IMR-90 (cell line): ENCODE measurements around the gene CCL4. TPM values are rescaled to one million over a fixed set of nuclear protein-coding genes. Genes with fewer than 3 reads are reported as not detected.

ENCODE experiments used
- ATAC-seq: fragments of 200-7000 bp; cut with Tn5 transposase; 2 replicates; pipeline ENCODE4 v1.9.1; 2020; ENCODE audit warnings: low read depth, mild to moderate bottlenecking, moderate library complexity
- BruUV-seq: library from RNA; stranded (reverse); fragments of 400-500 nt; replicated peaks from 2 replicates; lab custom pipeline; 2021; lab: Mats Ljungman, UMichigan
- CTCF ChIA-PET: fragments of 300-600 bp; formaldehyde crosslinking; extraction: SDS; loops from one replicate; lab custom pipeline; 2021; ENCODE audit warnings: antibody characterized with exemption; lab: Yijun Ruan, JAX
- POLR2A ChIA-PET: fragments of 300-600 bp; sonication (Branson Sonifier 250); formaldehyde crosslinking; loops from one replicate; lab custom pipeline; 2022; ENCODE audit warnings: antibody characterized with exemption; ENCODE audit not compliant: unreplicated experiment; lab: Charles Lee
- DNase-seq: peaks from one replicate; pipeline ENCODE4 v3.0.0; 2013
- H2AFZ ChIP-seq: replicated peaks from 2 replicates; pipeline ENCODE3; 2013; ENCODE audit warnings: low read length, mild to moderate bottlenecking; ENCODE audit not compliant: poor library complexity
- H2AK5ac ChIP-seq: 2 replicates; pipeline ENCODE4 v1.6.1; 2013; ENCODE audit warnings: low read depth, low read length, inconsistent platforms
- H2AK9ac ChIP-seq: replicated peaks from 2 replicates; pipeline ENCODE3; 2013; ENCODE audit warnings: mild to moderate bottlenecking, low read depth, low read length, moderate library complexity; ENCODE audit not compliant: poor library complexity
- H2BK120ac ChIP-seq: 2 replicates; pipeline ENCODE4 v1.6.1; 2013; ENCODE audit warnings: low read depth, low read length, inconsistent platforms
- H2BK15ac ChIP-seq: 3 replicates; pipeline ENCODE4 v1.6.1; 2013; ENCODE audit warnings: low read depth, low read length, inconsistent platforms
- H2BK20ac ChIP-seq: 2 replicates; pipeline ENCODE4 v1.6.1; 2013; ENCODE audit warnings: low read depth, mild to moderate bottlenecking, inconsistent platforms, low read length, moderate library complexity
- H2BK5ac ChIP-seq: 2 replicates; pipeline ENCODE4 v1.6.1; 2013; ENCODE audit warnings: mild to moderate bottlenecking, low read depth, low read length, inconsistent platforms; ENCODE audit not compliant: poor library complexity, severe bottlenecking
- H3K14ac ChIP-seq: replicated peaks from 2 replicates; pipeline ENCODE4 v1.6.1; 2013; ENCODE audit warnings: low read depth, low read length, inconsistent platforms
- H3K18ac ChIP-seq: 2 replicates; pipeline ENCODE4 v1.6.1; 2013; ENCODE audit warnings: low read depth, low read length, control low read depth
- H3K23ac ChIP-seq: 2 replicates; pipeline ENCODE4 v1.6.1; 2013; ENCODE audit warnings: low read depth, low read length, inconsistent platforms
- H3K27ac ChIP-seq: 2 replicates; pipeline ENCODE4 v1.5.1; 2013; ENCODE audit warnings: mild to moderate bottlenecking, control low read depth, low read length; ENCODE audit not compliant: insufficient read depth
- H3K27me3 ChIP-seq: 2 replicates; pipeline ENCODE4 v1.6.1; 2013; ENCODE audit warnings: low read length; ENCODE audit not compliant: control insufficient read depth, insufficient read depth
- H3K36me3 ChIP-seq: 2 replicates; pipeline ENCODE4 v1.6.1; 2013; ENCODE audit warnings: low read length, mixed read lengths; ENCODE audit not compliant: control insufficient read depth, insufficient read depth
- H3K4ac ChIP-seq: 2 replicates; pipeline ENCODE4 v1.6.1; 2013; ENCODE audit warnings: low read depth, low read length, inconsistent platforms
- H3K4me1 ChIP-seq: 2 replicates; pipeline ENCODE4 v1.6.1; 2013; ENCODE audit warnings: low read length, mixed read lengths; ENCODE audit not compliant: control insufficient read depth, insufficient read depth
- H3K4me2 ChIP-seq: 2 replicates; pipeline ENCODE4 v1.6.1; 2013; ENCODE audit warnings: low read depth, mild to moderate bottlenecking, control low read depth, low read length, moderate library complexity
- H3K4me3 ChIP-seq: 2 replicates; pipeline ENCODE4 v1.5.1; 2013; ENCODE audit warnings: low read depth, mild to moderate bottlenecking, control low read depth, low read length, moderate library complexity; ENCODE audit not compliant: insufficient read depth
- H3K56ac ChIP-seq: 2 replicates; pipeline ENCODE4 v1.6.1; 2013; ENCODE audit warnings: low read length, inconsistent platforms; ENCODE audit not compliant: insufficient read depth; ENCODE audit errors: extremely low read depth
- H3K79me1 ChIP-seq, 2 experiments: 2 replicates each; pipeline ENCODE4 v1.6.1; 2013; ENCODE audit warnings: low read length in 2 of 2, inconsistent platforms in 1 of 2, low read depth in 1 of 2
- H3K9ac ChIP-seq: 2 replicates; pipeline ENCODE4 v1.6.1; 2013; ENCODE audit warnings: low read depth, low read length, control low read depth
- H3K9me1 ChIP-seq: 2 replicates; pipeline ENCODE4 v1.6.1; 2013; ENCODE audit warnings: low read length, inconsistent platforms; ENCODE audit not compliant: insufficient read depth
- H3K9me3 ChIP-seq: 2 replicates; pipeline ENCODE4 v1.6.1; 2013; ENCODE audit warnings: low read length; ENCODE audit not compliant: control insufficient read depth, insufficient read depth
- H4K20me1 ChIP-seq: 2 replicates; pipeline ENCODE4 v1.6.1; 2013; ENCODE audit warnings: low read length, inconsistent platforms; ENCODE audit not compliant: insufficient read depth
- H4K5ac ChIP-seq: 2 replicates; pipeline ENCODE4 v1.6.1; 2013; ENCODE audit warnings: mild to moderate bottlenecking, low read depth, low read length, control low read depth
- H4K8ac ChIP-seq, 2 experiments: 2 replicates each; pipeline ENCODE4 v1.6.1; 2013; ENCODE audit warnings: low read depth in 2 of 2, low read length in 2 of 2, control low read depth in 1 of 2, inconsistent platforms in 1 of 2
- H4K91ac ChIP-seq: 2 replicates; pipeline ENCODE4 v1.6.1; 2013; ENCODE audit warnings: low read depth, low read length, inconsistent platforms; ENCODE audit not compliant: insufficient read depth
- BHLHE40 ChIP-seq: fragments of 150-350 bp; IDR thresholded peaks from 2 replicates; pipeline ENCODE4 v1.6.1; 2016; ENCODE audit warnings: mild to moderate bottlenecking, low read depth, low read length
- CEBPB ChIP-seq: IDR thresholded peaks from 2 replicates; pipeline ENCODE4 v1.6.1; 2012; ENCODE audit warnings: low read depth, low read length, improper control_type of control experiment
- FOS ChIP-seq: fragments of 150-350 bp; IDR thresholded peaks from 2 replicates; pipeline ENCODE4 v1.6.1; 2016; ENCODE audit warnings: low read depth, low read length
- MAFK ChIP-seq: IDR thresholded peaks from 2 replicates; pipeline ENCODE4 v1.6.1; 2012; ENCODE audit warnings: low read depth, low read length, improper control_type of control experiment
- MXI1 ChIP-seq: IDR thresholded peaks from 2 replicates; pipeline ENCODE4 v1.6.1; 2012; ENCODE audit warnings: low read depth, mild to moderate bottlenecking, low read length, moderate library complexity, borderline replicate concordance
- POLR2A ChIP-seq: IDR thresholded peaks from 2 replicates; pipeline ENCODE4 v1.6.1; 2012; ENCODE audit warnings: mild to moderate bottlenecking, low read depth, low read length
- RAD21 ChIP-seq: IDR thresholded peaks from 2 replicates; pipeline ENCODE4 v1.6.1; 2012; ENCODE audit warnings: low read length, improper control_type of control experiment
- RFX5 ChIP-seq: IDR thresholded peaks from 2 replicates; pipeline ENCODE4 v1.8.0; 2012; ENCODE audit warnings: low read depth, mild to moderate bottlenecking, low read length, moderate library complexity
- SMC3 ChIP-seq: fragments of 150-350 bp; IDR thresholded peaks from 2 replicates; pipeline ENCODE4 v1.6.1; 2016; ENCODE audit warnings: low read depth, mild to moderate bottlenecking, antibody characterized with exemption, low read length, moderate library complexity
- WGBS, 2 experiments: methylation state at CpG; one replicate each; pipeline versions ENCODE4 v1.1.5 to v1.1.7; 2013; ENCODE audit warnings: missing lambda C conversion rate in 2 of 2; ENCODE audit not compliant: insufficient read length in 1 of 2; ENCODE audit errors: extremely low coverage in 2 of 2; 5-methylcytosine and 5-hydroxymethylcytosine counted together
- dilution Hi-C: fragments of 300-500 bp; cut with HindIII; formaldehyde crosslinking; loops from one replicate; pipeline ENCODE4 v1.14.3; 2018; ENCODE audit warnings: low sequenced_read_pairs; ENCODE audit not compliant: unreplicated experiment
- in situ Hi-C: fragments of 300-500 bp; cut with MboI; formaldehyde crosslinking; loops from 3 replicates; pipeline ENCODE4 v1.14.3; 2019; ENCODE audit warnings: low sequenced_read_pairs, inconsistent platforms, mixed read lengths
- intact Hi-C: fragments of 100-400 bp; cut with micrococcal nuclease; formaldehyde crosslinking; loops from 2 replicates; pipeline ENCODE4 v1.10.0; 2022
- polyA plus RNA-seq, 3 experiments: library from polyadenylated mRNA; depleted of rRNA; stranded (reverse); fragments of >200 nt; gene quantifications; 2 replicates each; pipeline ENCODE4 v1.2.3, GENCODE V29; 2012; ENCODE audit warnings: low replicate concordance in 1 of 3
- total RNA-seq: library from RNA; depleted of rRNA; stranded (reverse); fragments of >200 nt; gene quantifications from 2 replicates; pipeline ENCODE4 v1.2.3, GENCODE V29; 2012

CCL4 gene
- total and polyA plus RNA-seq, 2 of the 4 experiments (the other 2 are of a cell fraction): not detected

DNA sequence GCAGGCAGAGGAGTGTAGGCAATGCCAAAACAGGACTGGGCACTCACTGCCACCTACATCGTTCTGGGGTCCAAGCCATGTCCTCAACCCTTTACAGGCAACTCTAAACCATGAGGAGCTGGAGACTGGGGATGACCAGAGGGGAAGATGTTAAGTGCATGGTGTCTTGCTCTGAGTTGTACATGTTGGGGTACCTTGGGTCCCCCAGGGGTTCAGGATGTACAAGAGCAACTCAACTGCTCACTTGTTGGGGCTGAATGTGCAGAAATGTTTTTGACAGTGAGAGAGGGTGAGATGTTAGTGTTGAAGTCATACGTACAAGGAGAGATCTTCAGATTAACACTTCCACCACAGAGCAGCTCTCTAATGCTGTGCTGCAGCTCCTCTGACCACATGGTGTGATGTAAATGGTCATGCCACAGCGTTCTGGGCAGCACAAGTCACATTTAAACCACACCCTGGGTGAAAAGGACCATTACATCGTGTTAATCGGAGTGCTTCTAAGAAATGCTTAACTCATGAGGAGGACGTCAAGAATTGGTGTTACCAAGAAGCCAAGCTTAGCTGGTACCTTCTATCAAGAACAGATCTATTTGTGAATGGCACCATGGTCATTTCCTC lies 37.2 kb upstream of the CCL4 start:
- no peak overlapping the region for H2BK120ac ChIP-seq
- no CpG with 5 or more reads among the region's 6 CpGs for WGBS, 2 experiments
- intact Hi-C loops: loop anchor here (10.0 kb wide), 1 partner anchor 78 kb away; no protein-coding TSS in a partner anchor
- no peak overlapping the region for H2BK5ac ChIP-seq
- H4K20me1 ChIP-seq: no peaks in the 10 kb centered on the region
- no peaks in the 10 kb centered on the region for H3K4me1 ChIP-seq
- H4K5ac ChIP-seq: no peak overlapping the region
- no peak overlapping the region for H3K56ac ChIP-seq
- H3K4ac ChIP-seq: no peak overlapping the region
- no peak overlapping the region for H2AK9ac ChIP-seq
- no peaks in the 10 kb centered on the region for H3K9me1 ChIP-seq
- POLR2A ChIA-PET: no interaction called here
- CTCF ChIA-PET: no interaction called here
- H4K8ac ChIP-seq: no peak overlapping the region
- H3K9me3 ChIP-seq: no peaks in the 10 kb centered on the region
- H2AK5ac ChIP-seq: no peak overlapping the region
- no peak overlapping the region for H2AFZ ChIP-seq
- H3K4me2 ChIP-seq: no peak overlapping the region
- no peak overlapping the region for H3K27ac ChIP-seq
- H3K9ac ChIP-seq: no peak overlapping the region
- in situ Hi-C loops: no loop called here
- TF ChIP-seq BHLHE40 (no peak), SMC3 (no peak), MAFK (no peak), CEBPB (no peak), MXI1 (no peak), POLR2A (no peak), FOS (no peak), RAD21 (no peak), RFX5 (no peak)
- H3K4me3 ChIP-seq: no peak overlapping the region
- no TSS peak for BruUV-seq
- dilution Hi-C loops: no loop called here
- H3K23ac ChIP-seq: no peak overlapping the region
- no peak for DNase-seq
- no peak overlapping the region for H3K18ac ChIP-seq
- H3K79me1 ChIP-seq: no peaks in the 10 kb centered on the region
- H4K91ac ChIP-seq: no peak overlapping the region
- no peaks in the 10 kb centered on the region for H3K27me3 ChIP-seq
- ATAC-seq: no peak
- no peak overlapping the region for H2BK20ac ChIP-seq
- no peaks in the 10 kb centered on the region for H3K36me3 ChIP-seq
- no peak overlapping the region for H2BK15ac ChIP-seq
- no peak overlapping the region for H3K14ac ChIP-seq
